Mammary epithelial cell (primary cell): Measurements from ENCODE around the gene RAB11B.
"Not testable (repeated sequence)": the region's sequence is repeated elsewhere in the genome, so short reads cannot be mapped to it uniquely, and the experiment has no call there.

Source experiments
- CTCF ChIP-seq, 2 donors: IDR thresholded peaks in 1 of 2; conservative IDR thresholded peaks in 1 of 2; 2 replicates each; pipeline ENCODE4 v1.5.1; 2011 to 2012; ENCODE audit warnings: inconsistent platforms in 2 of 2, low read length in 2 of 2, mild to moderate bottlenecking in 2 of 2, control low read depth in 1 of 2, low read depth in 1 of 2; ENCODE audit not compliant: insufficient read depth in 1 of 2; ENCODE audit errors: extremely low read depth in 1 of 2
- EZH2 ChIP-seq: IDR thresholded peaks from 2 replicates; pipeline ENCODE4 v1.6.1; 2012; ENCODE audit warnings: low read length, inconsistent platforms, borderline replicate concordance

- TF ChIP-seq CTCF (conservative IDR thresholded peaks at IDR 0.05 in 1 of 2, IDR thresholded peaks at IDR 0.05 in 1 of 2; ENCODE audit: extremely low read depth in 1 of 2, insufficient read depth in 1 of 2, low read depth in 1 of 2, low read length in 2 of 2); EZH2: not testable (repeated sequence)
Observed at GRCh38 chr19:8352845-8353244, 37.3 kb upstream of the RAB11B start.
